Left hindlimb (tissue), 1 donor: ENCODE measurements around the gene CLPTM1L.

Experiments used
- DNase-seq: peaks from one replicate; pipeline ENCODE4 v3.0.0-alpha.2; 2018

Gene CLPTM1L

DNA sequence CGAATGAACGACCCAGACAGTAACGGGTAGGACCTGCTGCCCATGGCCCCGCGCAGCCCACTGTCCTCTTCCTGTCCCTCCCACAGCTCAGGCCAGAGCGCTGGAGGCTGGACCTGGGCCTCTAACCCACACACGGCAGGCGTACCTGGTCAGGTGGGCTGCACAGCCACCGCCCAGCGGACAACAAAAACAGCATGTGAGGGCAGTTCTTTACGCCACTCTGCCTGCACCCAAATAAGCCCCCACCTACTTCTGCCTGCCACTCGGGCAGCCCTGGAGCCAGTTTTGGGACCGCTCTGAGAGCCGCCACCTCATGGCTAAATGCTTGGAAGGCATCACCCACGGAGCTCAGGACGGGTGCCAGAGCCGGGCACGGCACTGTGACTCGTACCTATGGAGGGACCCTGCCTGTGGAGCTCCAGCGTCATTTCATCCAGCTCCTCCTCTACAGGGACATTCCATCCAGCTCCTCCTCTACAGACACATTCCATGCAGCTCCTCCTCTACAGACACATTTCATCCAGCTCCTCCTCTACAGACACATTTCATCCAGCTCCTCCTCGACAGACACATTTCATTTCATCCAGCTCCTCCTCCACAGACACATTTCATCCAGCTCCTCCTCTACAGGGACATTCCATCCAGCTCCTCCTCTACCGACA lies 18.9 kb downstream of the CLPTM1L start:
- DNase-seq = peak; percentile 20

DNA sequence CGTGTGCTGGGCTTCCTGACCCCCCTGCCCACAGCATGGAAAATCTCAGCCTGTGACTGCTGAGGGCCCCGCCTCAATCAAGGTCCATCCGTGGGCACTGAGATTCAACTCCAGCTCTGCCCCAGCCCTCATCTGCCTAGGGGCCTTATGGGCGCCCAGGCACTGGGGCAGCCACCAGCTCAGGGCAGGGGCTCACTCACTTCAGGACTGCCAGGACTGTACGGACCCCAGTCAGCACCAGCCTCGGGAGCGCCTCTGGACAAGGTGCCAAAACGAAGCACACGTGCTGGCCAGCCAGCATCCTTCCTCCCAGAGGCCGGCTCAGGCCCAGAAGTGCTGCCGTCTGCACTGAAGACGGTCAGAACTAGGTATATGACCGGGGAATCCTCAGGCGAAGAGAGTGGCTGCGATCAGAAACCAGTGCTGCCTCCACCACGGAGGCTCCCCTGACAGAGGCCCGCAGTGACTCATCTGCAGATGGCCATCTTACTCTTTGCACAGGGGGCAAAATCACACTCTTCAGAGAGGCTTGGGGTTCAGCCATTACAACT lies 19.6 kb downstream of the CLPTM1L start:
- DNase-seq = no peak

DNA sequence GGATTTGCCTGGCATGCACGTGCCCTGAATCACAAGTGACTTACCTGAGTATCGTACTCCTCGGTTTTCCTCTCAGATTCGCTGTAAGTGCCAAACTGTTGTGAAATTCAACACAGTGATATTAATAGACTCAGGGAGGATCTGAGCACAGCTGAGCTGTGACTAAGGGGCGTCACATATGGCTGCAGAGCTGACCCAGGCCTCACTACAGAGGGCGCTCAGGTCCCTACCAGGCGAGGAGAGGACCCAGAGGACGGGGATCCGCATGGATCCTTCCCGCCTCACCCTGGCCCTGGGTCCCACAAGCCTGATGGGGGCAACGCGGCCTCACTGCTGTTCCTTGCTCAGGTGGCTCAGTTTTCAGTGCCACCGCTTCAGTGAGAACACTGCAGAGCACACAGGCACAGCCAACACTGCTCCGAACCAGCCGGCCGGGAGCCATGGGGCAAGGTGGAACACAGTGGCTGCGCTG lies 20.1 kb downstream of the CLPTM1L start:
- peak; percentile 16 for DNase-seq

GRCh38 chr5:1324301-1324700 lies 20.6 kb downstream of the CLPTM1L start:
- DNase-seq = peak; percentile 7

GRCh38 chr5:1323803-1324173 lies 21.1 kb downstream of the CLPTM1L start:
- DNase-seq = peak; percentile 2

GRCh38 chr5:1322955-1323802 lies 21.7 kb downstream of the CLPTM1L start:
- peak; percentile 13 for DNase-seq

DNA sequence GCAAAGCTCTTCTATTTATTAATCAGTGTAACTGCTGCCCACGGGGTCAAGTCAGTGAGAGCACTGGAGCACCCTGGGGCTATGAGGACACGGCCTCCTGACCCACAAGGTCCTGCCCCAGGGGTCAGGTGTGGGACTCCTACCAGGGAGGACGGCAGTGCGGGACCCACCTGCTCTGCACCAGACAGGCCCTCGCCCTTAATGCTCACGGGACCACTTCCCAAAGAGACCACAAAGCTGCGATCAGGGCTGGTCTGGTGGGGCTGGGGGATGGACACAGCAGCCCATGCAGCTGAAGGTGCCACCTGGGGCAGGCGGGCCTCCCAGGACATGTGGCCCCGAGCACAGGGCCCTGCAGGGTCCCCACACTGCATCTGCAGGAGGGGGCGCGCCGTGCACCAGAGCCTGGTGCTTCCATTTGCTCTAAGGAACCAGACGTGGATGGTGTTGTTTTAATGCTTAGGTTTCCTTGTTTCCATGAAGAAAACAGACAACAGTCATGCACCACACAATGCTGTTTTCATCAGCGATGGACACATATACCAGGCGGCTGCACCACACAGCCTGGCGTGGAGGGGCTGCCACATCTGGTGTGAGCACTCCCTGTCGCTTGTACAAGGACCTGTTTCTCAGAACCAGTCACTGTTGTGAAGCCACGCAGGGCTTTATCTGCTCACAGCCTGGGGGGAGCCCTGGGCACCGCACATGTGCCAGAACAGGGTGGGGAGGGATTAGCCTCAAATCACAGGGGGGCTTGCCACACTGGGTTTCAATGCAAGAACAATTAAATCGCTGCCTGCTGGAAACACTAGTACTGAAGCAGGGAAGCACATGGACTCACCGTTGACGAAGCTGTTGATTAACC lies 22.6 kb downstream of the CLPTM1L start:
- DNase-seq = peak; percentile 12

DNA sequence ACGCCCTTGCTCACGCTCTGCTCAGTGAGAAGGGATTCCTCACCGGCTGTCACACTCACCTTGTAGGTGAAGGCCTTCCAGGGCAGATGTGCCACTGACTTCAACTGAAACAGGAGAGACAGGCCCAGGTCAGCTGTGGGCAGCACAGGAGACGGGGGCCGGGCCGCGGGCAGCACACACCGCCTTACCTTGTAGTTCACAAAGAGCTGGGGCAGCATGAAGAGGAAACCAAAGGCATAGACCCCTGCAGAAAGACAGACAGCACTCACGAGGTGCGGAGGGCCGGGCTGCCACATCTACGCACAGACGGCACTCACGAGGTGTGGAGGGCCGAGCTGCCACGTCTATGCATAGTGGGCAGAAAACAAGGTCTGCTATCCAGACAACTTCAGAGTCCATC lies 23.3 kb downstream of the CLPTM1L start:
- peak; percentile 5 for DNase-seq

- DNase-seq = peak; percentile 22
Measured at GRCh38 chr5:1320436-1321344, 24.2 kb downstream of the CLPTM1L start.

DNA sequence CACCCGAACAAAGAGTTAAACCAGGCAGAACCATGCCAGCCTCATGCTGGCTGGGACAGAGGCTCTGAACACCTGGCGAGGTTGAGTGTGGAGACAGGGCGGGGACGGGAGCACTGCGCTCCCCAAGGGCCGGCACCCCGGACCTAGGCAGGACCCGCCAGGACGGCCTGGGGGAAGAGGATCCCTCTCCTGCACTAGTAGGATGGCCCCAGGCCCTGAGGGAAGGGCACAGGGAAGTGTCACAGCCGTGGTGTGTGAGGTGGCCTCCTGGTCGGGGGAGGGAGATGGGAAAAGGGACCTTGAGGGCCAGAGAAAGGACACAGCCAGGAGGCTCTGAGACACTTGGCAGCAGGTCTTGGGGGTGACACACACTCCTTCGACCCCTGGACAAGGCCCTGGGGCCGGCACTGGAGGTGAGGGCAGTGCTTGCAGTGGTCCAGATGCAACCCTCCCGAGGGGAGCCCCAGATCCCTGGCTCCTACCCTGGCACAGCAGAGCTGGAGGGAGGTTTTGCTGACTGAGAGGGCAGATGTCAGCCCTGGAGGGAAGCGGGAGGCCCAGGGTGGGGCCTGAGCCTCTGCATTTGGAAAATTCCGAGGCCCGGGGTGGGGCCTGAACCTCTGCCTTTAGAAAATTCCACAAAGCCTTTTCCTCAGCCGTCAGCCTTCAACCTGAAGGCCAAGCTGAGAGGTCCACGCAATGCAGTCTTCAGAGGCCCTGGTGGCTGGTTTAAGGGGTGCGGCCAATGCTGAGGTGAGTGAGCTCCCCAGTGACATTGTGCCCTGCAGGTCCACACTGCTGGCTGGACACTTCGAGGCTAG lies 25.3 kb downstream of the CLPTM1L start:
- DNase-seq = peak; percentile 18

DNA sequence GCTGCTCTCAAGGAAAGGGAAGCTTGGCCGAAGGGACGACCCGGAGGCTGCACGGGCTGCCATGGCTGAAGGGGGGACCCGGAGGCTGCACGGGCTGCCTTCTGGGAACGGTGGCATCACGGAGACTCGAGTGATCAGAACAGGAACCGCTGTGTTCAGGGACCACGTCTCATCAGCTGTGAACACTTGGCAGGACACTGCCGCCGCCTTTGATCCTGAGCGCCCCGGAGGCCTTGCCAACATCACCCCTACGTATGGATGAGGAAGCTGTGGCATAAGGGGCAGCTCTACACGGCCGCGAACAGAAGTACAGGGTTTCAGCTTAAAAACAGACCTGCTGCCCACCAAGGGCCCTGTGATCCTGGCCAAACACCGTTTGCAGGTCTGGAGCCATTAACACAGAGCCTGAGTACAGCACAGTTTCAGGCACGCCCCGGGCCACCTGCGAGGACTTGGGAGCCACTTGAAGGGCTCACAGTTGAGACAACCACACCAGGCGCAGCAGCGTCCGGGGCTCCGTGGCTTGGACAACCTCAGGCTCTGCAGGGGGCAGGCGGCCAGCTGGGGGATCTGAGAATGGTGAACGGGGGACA lies 26.1 kb downstream of the CLPTM1L start:
- DNase-seq = peak; percentile 13

DNA sequence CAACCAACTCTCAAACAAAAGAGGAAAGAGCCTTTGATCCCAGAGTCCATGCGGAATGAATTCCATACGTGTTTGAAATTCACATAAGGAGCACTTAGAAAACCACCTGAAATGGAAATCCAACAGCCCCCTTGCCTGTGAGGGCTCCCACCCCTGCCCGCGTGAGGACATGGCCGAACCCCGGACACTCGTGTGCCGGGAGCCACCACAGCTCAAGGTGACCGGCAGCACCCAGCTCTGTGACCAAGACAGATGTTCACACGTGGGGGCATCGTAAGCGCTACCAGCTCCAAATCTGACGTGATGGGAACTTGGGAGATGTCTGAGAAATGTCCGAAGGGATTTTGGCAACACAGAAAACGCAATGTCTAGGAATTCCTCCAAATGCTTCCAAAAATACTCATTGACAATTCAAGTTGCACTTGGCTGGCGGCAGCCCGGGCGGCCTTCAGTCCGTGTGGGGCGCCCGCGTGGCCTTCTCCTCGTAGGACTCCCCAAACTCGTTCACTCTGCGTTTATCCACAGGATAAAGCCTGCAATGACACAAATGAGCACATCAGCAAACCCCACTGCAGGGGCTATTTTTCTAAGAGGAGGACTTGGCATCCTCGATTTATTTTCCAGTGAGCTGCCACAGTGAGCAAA lies 26.9 kb downstream of the CLPTM1L start:
- peak; percentile 13 for DNase-seq

DNA sequence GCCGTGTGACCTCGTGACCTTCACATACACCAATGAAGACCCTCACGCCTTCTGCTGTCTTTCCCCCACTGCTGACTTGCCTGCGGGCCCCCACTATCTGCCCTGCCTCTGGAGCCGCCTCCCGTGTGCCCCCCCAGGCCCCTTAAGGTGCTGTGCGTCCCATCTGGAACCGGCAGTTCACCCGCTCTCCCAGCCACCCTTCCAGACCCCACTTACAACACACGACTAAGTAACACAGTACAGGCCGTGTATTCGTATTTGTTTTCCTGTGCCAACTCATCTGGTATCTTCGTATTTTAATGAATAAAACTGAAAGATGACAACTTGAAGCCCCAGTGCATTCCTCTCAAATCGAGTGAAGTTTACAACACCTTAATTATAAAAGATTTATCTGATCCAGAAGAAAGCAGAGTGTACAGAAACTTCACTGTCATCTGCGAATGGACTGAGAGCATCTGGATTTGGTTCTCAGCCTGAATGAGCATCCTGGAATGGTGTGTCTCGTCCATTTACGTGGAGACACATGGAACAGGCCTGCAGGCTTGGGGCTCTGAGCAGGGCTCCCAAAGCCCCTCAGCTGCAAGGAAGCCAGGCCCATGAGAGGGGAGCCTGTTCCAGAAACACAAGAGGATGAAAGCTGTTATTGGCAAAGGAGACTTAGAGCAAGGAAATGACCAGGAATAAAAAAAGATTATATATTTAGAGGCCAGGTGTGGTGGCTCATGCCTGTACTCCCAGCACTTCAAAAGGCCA lies 28.1 kb downstream of the CLPTM1L start:
- DNase-seq = peak; percentile 42

DNA sequence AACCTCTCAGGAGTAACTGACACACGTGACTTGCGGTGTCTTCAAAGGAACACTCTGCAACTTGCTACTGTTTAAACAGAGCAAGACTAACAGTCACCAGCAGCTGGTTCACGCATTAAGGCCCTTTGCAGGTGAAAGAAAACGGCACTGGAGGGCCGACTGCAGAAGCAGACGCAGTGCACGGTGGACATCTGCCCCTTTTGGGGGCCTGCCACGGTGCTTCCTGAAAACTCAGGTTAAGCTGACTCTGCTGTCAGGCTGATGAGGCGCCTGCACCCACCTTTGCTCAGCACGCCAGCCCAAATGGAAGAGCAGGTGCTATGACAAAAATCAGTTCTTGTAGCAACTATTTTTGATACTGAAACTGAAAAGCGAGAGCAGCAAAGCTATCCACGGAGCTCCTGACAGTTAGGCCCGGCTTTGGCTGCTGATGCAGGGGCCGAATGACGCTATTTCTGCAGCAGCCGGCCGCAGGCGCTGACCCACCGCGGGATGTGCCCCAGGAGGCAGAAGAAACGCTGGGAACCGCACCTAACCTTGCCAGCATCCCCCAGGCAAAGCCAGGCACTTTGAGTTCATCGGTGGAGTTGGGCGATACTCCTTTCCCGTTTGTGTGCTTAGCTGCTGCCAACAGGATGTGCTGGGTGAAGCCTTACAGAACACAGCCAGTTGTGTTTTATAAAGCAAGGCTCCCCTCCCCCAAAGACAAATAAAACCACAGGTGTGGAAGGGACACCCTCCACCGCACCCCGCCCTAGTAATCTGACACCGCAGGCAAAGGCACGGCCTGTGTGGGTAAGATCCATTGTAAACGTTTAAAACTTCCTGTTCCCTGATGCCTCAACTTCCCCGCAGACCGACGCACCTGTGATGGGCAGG lies 29.0 kb downstream of the CLPTM1L start:
- peak; percentile 34 for DNase-seq

DNA sequence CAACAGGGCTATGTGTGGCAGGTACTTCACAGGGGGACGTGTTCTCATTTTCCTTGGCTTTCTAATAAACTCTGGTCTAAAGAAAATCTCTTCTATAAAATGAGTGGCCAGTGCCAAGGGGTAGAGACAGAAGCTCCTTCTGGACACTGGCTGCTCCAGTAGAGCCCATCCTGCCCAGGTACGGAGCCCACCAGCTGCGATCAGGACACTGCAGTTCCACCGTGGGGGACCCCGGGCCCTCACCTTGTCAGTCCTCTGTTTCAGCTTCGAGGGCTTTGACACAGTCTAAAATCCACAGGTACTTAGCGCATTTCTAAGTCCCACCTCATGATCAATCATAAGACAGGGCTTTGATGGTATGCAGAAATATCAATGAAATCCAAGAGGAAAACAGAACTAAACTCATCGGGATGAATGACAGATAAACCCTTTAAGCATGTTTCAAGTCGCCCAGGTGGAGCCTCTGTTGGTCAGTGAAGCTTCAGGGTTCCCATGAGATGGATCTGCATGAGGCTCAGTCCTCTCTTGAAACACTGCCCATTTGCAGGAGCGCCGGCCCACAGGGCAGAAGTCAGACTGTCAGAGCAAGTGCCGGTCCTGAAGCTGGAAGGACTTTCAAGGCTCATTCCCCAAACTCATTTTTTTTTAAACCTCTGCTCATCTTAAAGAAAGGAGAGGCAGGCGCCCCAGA lies 29.7 kb downstream of the CLPTM1L start:
- DNase-seq = peak; percentile 15

- no peak for DNase-seq
Measured at GRCh38 chr5:1314564-1314982, 30.3 kb downstream of the CLPTM1L start.
